GM18508 (cell line): ENCODE measurements around the gene DOK6.
"Not testable (repeated sequence)": the region's sequence is repeated elsewhere in the genome, so short reads cannot be mapped to it uniquely, and the experiment has no call there.

Experiments used
- ATAC-seq: cut with Tn5 transposase; IDR thresholded peaks from one replicate; pipeline ENCODE4 v1.9.1; 2021; ENCODE audit warnings: moderate number of reproducible peaks; ENCODE audit not compliant: insufficient read depth, unreplicated experiment

DOK6 gene

DNA sequence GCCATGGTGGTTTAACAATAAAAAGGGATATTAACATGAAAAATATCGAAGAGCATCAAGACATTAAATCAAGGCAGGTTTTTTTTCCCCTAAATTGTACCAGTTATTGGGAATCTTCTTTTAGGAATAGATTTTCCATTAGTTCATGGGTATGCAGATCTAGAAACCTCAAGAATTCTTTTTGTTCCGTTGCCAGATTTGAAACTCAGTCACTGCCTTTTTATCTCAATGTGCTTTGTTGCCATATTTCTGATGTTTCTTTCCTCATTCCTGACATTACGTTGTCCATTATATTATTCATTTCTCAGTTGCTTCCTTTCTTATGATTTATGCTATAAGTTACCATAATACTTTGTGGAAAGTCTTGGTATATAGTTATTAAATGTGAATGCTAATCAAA lies 384.8 kb downstream of the DOK6 start:
- no peak for ATAC-seq

DNA sequence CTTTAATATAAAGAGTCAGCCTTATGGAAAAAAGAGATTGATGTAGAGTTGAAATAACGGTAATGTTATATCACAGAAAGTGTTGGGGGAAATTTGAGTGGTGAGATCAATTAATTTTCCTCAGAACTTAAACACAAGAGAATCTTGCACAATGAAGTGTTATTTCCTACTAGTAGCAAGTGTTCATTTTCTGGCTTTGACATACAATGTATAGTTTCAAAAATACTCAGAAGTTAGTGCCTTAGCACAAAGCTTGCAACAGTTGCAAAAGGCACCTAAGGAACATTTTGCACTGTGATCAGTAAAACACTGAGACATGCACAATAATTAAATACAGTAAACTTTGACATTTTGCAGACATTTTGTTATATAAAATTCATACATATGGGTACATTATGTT lies 385.7 kb downstream of the DOK6 start:
- no peak for ATAC-seq

DNA sequence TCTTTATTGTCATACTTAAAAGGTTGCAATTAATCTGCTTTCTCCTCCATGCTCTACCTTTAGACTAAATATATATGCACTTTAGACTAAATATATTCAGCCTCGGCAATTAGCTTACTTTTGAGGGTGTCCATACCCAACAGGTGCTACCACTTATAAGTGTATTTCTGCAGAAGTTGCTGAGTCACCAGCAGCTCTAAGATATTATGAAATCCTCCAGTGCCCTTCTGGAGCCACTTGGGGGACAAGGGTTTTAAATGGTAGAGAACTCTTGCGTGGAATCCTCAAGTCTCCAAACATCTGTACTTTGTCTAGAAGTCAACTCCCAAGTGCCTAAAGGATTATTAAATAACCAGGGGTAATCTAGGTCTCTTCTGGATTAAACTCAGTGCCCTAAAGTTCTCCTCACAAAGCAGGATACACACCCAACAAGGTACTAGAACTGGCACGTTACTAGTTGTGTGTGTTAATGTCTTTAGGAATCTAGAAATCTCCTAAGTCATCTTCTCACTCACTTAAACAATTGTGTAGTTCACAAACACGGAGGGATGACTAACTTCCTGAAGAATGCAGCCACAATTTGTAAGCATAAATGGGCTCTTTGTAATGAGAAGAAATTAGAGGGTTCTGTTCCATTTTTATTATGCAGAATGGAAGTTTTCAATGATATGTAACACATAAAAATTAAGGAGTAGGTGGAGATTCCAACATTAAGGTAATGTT lies 387.3 kb downstream of the DOK6 start:
- no peak for ATAC-seq

DNA sequence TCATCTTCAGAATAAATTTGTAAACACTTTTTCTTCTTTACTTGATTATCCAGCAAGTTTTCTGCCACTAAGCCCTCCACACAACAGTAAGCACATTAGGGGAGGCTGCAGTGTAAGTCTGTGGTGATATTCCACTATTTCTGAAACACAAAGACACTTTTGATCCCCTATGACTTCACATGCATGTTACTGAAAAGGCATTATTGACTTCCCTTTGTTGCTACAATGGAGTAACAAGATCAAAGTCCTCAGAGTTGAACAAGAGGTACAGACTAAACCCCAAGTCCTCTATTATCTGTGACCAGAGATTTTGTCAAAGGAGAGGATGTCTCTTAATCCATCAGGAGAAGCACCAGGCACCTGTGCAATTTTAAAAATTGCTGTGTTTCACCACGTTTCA lies 389.1 kb downstream of the DOK6 start:
- no peak for ATAC-seq

DNA sequence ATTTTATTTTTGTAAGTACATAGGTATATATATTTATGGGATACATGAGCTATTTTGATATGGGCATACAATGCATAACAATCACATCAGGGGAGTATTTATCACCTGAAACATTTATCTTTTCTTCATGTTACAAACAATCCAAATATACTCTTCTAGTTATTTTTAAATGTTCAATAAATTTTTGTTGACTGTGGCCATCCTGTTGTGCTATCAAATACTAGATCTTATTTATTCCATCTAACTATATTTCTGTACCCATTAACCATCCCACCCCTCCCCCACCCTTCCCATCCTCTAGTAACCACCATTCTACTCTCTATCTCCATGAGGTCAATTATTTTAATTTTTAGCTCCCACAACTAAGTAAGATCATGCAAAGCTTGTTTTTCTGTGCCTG lies 390.0 kb downstream of the DOK6 start:
- ATAC-seq: no peak

DNA sequence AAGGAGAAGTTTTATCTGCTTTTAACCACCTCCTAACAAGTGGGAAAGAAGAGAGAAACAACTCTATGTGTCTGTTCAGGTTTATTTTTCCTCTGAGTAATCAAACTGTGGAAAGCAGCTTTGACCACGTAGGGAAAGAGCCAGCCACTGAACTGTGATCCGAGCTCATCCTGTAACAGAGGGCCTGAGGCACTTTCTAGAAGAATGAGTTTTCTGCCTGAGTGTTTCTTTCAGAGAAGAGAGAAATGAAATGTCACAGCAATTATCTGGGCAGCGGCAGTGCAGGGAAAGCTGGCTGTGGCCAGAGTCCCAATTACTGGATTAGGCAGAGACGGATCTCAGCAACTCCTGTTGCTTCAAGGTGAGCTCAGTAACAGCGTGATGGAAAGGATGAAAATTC lies 395.1 kb downstream of the DOK6 start:
- ATAC-seq: no peak

DNA sequence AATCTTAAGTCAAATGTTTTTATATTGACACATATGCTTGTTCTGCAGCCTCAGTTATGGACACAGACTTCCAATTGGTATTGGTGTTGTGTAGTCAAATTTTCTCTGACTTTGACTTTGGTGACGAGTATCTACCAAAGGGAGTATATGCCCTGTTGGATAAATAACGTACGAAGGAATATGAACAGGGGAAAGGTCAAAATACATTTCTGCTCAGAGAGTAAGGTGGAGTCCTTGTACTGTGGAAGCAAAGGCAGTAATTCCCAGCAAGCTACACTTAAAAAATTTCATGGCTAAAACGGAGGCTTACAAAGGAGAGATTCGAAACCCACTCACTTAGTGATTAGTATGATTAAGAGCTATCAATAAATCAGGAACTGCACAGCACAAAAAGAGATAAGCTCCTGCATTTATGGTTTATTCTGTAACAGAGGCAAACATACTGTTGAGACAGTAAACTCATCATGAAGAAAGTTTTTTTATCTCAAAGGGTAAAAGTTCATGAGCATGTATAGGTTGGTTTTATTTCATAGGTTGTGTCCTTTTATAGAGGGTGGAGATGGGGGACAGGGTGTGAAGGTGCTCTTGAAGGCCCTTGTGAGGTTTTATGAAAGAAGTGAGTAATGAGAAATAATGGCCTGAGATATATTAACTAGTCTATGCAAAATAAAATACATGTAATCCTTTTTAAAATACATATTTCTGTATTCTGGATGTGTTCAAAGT lies 404.3 kb downstream of the DOK6 start:
- no peak for ATAC-seq

DNA sequence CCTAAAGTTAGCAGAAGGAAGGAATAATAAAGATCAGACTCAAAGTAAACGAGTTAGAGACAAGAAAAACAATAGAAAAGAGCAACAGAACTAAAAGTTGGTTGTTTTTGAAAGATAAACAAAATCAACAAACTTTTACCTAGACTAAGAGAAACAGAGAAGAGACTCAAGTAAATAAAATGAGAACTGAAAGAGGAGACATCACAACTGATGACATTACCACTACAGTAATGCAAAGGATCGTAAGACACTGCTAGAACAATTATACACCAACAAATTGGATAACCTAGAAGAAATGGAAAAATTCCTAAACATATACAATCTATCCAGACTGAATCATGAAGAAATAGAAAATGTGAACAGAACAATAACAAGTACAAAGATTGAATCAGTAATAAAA lies 407.7 kb downstream of the DOK6 start:
- no peak for ATAC-seq

DNA sequence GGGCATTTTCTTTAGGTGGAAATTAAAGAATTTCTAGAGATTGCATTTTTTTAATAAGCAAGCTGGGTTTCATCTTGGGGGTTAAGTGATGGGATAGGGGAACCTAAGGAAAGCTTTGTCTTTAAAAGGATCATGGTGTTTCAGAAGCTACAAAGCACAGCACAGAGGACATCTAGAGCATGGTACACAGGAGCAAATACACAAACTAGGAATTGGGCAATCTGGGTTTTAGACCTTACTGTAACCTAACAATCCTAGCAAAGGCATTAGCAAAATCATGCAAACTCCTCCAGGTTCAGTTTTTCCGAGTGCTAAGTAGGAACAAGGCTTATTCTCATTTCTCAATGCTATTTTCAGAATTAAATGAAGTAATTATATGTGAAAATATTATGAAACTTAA lies 412.9 kb downstream of the DOK6 start:
- ATAC-seq: no peak

DNA sequence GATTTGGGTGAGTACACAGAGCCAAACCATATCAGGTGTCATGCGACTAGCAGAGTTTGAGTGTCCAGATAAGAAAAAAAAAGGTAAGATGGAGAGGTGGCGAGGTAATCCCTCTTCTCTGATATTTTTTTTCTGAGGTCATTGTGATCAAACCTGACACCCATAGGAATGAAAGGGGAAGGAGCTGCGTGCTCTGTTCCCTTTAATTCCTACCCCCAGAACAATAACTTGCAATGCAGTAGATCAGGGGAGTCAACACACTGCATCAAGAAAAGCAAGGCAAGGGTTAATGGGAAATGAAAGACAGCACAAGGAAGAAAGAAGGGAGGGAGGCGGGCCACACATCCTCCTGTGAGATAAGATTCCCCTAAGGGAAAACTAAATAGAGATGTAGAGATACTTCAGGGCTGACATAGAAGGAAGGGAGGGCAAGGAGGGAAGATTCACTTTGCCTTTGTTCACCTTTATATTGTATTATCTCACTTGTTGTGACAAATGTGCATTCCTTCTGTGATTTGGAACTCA lies 414.2 kb downstream of the DOK6 start:
- ATAC-seq: no peak

DNA sequence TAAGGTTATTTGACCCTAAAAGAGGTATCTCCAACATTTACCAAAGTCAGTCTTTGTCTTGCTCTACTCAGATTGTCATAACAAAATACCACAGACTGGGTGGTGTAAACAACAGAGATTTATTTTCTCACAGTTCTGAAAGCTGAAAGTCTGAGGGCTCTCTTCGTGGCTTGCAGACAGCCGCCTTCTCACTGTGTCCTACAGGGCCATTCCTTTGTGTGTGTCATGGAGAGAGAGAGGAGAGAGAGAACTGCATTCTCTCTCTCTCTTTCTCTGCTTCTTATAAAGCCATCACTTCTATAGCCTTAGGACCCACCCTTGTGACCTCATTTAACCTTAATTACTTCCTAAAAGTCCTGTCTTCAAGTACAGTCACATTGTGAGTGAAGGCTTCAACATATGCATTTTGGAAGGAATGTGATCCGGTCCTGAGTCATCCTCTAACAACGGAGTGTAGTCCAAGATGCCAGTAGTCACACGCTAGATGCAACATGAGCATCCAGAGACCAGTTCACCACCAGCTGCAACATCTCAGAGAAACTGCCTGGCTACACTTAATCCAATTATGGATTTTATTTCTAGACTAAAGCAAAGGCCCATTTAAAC lies 416.8 kb downstream of the DOK6 start:
- ATAC-seq: no peak

DNA sequence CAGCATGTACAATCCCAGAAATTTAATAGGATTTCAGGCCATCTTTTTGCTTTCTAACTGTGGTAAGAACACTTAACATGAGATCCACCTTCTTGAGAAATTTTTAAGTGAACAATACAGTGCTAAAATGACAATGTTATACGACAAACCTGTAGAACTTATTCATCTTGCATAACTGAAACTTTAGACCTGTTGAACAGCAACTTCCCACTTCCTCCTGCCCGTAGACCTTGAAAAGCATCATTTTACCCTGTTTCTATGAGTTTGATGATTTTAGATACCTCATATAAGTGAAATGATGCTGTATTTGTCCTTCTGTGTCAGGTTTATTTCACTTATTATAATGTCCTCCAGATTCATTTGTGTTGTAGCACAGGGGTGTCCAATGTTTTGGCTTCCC lies 418.8 kb downstream of the DOK6 start:
- no peak for ATAC-seq

DNA sequence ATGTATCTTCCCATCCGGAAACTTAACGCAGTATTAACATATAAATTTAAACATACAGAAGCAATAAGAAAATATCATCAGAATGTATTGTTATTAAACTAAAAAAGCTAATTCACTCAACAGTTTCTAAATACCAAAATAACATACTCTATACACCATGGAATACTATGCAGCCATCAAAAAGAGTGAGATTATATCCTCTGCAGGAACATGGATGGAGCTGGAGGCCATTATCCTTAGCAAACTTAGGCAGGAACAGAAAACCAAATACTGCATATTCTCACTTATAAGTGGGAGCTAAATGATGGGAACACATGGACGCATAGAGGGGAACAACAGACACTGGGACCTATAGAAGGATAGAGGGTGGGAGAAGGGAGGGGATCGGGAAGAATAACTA lies 419.9 kb downstream of the DOK6 start:
- ATAC-seq: no peak

DNA sequence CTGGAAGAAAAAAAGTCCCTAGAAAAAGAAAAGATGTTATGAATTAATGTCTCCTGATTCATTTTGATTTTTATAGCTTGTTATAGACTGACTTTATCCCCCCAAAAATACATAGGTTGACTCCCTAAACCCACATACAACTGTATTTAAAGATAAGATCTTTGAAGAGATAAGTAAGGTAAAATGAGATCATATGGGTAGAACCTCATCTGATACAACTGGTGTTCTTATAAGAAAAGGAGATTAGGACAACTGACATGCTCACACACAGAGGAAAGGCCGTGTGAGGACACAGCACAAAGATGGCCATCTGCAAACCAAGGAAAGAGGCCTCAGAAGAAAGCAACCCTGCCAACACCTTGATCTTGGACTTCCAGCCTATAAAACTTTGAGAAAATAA lies 429.5 kb downstream of the DOK6 start:
- no peak for ATAC-seq

DNA sequence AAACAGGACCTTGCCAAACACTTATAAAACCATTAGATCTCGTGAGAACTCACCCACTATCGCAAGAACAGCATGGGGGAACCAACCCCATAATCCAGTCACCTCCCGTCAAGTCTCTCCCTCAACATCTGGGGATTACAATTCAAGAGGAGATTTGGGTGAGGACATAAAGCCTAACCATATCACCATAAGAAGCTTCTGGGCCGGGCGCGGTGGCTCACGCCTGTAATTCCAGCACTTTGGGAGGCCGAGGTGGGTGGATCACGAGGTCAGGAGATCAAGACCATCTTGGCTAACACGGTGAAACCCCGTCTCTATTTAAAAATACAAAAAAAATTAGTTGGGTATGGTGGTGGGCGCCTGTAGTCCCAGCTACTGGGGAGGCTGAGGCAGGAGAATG lies 434.3 kb downstream of the DOK6 start:
- not testable (repeated sequence) for ATAC-seq

DNA sequence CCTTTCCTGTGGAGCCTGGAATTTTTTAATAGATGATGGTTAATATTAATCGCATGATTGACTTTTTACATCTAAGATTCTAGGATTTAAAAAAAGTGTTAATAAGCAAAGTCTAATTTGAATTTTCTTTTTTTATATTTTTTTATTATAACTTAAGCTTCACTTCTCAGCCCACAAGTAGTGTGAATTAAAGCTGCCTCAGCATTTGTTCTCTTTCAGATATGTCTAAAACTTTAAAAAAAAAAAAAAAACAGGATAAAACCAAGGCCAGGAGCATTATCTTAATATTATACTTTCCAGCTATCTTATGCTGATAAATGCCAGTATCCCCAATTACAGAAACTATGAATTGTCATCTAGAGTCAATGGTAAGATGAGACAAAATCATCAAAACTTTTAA lies 437.3 kb downstream of the DOK6 start:
- no peak for ATAC-seq

DNA sequence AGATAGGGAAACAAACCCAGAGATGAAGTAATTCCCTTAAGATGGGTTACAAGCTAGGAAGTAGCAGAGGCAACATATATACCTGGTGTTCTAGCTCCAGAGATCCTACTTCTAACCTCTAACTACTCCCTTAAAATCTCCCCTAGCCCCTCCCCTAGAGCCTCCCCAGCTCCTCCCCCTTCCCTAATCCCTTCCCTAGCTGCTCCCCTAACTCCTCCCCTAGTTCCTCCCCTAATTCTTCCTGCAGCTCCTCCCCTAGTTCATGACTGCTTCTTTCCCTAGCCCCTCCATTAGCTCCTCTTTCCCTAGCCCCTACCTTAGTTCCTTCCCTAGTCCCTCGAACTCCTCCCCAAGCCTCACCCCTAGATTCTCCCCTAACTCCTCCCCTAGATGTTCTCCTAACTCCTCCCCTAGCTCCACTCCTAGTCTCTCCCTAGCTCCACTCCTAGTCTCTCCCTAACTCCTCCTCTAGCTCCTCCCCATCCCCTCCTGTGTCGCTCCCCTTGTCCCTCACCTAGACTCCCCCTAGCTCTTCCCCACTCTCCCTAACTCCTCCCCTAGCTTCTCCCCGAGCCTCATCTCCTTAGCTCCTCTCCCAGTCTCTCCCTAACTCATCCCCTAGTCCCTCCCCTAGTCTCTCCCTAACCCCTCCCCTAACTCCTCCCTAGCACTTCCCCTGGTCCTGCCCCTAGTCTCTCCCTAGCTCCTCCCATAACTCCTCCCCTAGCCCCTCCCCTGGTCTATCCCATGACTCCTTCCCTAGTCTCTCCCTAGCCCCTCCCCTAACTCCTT lies 438.1 kb downstream of the DOK6 start:
- ATAC-seq: no peak

DNA sequence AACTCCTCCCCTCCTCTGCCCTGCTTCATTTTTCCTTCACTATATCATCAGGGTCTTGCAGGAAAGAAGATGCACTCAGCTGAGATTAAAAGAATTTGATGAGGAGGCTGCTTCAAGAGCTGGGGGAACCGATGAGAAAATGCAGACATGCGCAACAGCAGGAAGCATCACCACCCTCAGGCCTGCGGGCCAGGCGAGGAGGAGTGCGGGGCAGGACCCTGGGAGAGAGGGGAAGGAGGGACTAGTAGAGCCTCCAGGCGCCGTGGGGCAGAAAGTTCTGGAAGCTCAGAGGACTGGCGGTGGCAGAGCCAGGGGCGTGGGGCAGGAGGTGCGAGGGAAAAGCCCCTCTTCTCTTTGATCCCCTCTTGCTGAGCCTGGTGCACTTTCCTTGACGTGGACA lies 438.8 kb downstream of the DOK6 start:
- ATAC-seq: no peak

DNA sequence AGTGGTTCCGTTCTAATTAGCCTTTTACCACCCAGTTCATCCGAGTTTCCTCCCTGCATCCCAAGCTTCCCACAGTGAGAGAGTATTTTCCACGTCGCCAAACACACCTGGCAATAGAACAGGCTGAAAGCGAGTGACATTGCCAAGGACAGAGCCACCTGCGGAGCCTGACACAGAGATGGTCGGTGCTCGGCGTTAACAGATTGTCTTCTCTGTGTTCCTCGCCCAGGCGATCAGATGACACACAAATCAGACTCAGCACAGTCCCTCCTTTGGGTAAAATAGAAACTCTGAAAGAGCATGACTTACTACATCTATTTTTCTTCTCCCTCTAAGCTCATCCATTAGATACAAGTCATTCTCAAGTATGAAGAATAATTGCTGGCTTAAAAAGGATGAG lies 439.3 kb downstream of the DOK6 start:
- no peak for ATAC-seq

DNA sequence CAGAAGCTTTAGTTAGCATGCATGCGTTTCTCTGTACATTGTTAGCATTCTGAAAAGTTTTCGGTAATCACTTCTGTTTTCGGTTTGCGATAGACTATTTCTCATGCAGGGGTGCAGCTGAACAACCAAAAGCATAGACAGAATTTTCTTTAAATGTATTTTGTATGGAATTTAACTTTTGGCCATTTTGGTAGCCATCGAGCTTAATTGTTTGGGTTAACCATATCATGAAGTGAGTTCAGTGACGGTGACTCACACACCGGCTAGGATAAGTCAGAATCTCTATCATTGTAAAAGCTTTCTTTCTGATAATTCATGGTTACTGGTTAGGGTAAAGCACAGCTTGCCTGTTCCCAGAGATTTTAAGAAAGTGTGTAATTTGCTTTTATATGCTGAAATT lies 439.8 kb downstream of the DOK6 start:
- no peak for ATAC-seq

DNA sequence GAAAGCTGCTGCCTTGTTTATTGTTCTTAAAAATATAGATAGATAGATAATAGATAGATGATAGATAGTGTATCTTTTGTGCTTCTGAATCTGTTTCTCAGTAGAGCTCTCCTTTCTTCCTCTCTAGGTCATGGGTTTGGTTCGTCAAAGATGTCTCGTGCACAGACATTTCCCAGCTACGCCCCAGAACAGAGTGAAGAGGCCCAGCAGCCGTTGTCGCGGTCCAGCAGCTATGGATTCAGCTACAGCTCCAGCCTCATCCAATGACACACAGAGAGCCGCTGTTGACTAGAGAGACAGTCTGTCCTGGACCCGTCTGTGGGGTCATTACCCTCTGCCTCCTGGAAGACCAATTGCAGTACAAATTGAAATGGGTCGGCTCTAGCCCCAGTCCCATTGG lies 440.4 kb downstream of the DOK6 start:
- ATAC-seq: no peak
